GM21619 (cell line): ENCODE measurements around the gene HOXB6.

ENCODE experiments used
- ATAC-seq: cut with Tn5 transposase; IDR thresholded peaks from one replicate; pipeline ENCODE4 v1.9.1; 2021; ENCODE audit not compliant: unreplicated experiment

The HOXB6 gene

GRCh38 chr17:48622857-48623256, 18.1 kb upstream of the HOXB6 start:
- ATAC-seq: no peak

GRCh38 chr17:48621410-48622392, 16.9 kb upstream of the HOXB6 start:
- no peak for ATAC-seq

GRCh38 chr17:48620461-48621139, 15.8 kb upstream of the HOXB6 start:
- ATAC-seq: no peak

GRCh38 chr17:48619826-48620449, 15.2 kb upstream of the HOXB6 start:
- ATAC-seq: no peak

GRCh38 chr17:48618256-48618896, 13.6 kb upstream of the HOXB6 start:
- no peak for ATAC-seq

GRCh38 chr17:48617471-48618255, 12.9 kb upstream of the HOXB6 start:
- ATAC-seq: no peak

GRCh38 chr17:48616717-48617470, 12.1 kb upstream of the HOXB6 start:
- no peak for ATAC-seq

- no peak for ATAC-seq
Measured at GRCh38 chr17:48615963-48616716, 11.4 kb upstream of the HOXB6 start.

GRCh38 chr17:48615047-48615962, 10.5 kb upstream of the HOXB6 start, which contains the start of gene HOXB8:
Gene HOXB8, minus strand, starts transcription at chr17:48615292. Its CDS starts 588 bp downstream, at chr17:48614704.
- ATAC-seq: no peak

- no peak for ATAC-seq
Measured at GRCh38 chr17:48613862-48614694, 9.3 kb upstream of the HOXB6 start.

- ATAC-seq: no peak
Measured at GRCh38 chr17:48612854-48613691, 8.3 kb upstream of the HOXB6 start.

GRCh38 chr17:48612456-48612853, 7.7 kb upstream of the HOXB6 start:
- no peak for ATAC-seq

GRCh38 chr17:48611681-48612455, 7.1 kb upstream of the HOXB6 start:
- ATAC-seq: no peak

- ATAC-seq: no peak
Measured at GRCh38 chr17:48611213-48611612, 6.4 kb upstream of the HOXB6 start.
